Activated T-helper 9 cell treated with anti-CD3 and anti-CD28 coated beads, Interleukin-2, amount 50 U/mL, for 16 hours (primary cell): Measurements from ENCODE around the gene YTHDF1.

Experiments used
- DNase-seq: peaks from one replicate; pipeline ENCODE4 v3.0.0-alpha.2; 2020; ENCODE audit warnings: low read depth

The YTHDF1 gene

GRCh38 chr20:63248835-63249591, 33.1 kb upstream of the YTHDF1 start:
- DNase-seq = no peak

DNA sequence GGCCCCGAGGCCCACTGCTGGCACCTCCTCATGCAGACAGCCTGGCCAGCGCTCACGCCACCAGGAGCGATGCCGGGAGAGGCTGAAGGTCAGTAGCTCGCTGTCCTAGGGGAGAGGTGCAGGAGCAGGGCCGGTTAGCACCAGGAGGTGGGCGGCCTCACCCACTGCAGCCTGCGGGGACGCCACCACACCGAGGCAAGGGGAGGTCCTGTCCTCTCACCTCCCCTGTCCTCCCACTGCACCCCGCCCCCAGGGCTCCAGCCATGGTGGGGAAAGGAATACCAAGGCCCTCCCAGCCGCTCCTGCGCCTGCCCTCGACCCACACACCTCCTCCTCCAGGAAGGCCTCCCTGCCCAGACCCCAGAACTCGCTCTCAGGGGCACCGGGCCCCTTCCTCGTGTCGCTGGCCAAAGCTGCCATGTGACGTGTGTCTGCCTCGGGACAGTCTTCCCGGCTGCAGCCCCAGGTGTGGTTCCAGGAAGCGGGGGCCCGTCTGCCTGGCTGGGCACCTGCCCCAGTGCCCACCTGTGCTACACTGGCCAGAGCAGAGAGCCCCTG, 31.8 kb upstream of the YTHDF1 start:
- no peak for DNase-seq

- no peak for DNase-seq
These were observed 30.8 kb upstream of the YTHDF1 start for GRCh38 chr20:63246490-63247288.

DNA sequence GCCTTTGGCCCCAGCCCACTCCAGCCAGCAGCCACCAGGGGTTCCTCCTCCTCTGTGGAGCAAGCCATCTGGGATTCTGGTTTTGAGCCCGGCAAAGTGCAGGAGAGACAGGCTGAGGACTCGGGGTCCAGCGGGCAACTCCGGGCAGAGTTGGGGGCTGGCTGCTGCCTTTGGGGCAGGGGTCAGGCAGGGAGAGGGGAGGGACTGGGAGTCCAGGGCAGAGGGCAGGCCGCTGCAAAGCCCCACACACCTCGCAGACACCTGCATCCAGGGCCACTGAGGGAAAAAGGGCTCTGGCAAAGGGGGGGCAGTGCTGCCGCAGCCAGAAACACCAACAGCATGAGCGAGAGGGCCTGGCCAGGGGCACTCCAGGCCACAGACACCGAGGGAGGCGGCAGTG, 28.5 kb upstream of the YTHDF1 start:
- DNase-seq = no peak

DNA sequence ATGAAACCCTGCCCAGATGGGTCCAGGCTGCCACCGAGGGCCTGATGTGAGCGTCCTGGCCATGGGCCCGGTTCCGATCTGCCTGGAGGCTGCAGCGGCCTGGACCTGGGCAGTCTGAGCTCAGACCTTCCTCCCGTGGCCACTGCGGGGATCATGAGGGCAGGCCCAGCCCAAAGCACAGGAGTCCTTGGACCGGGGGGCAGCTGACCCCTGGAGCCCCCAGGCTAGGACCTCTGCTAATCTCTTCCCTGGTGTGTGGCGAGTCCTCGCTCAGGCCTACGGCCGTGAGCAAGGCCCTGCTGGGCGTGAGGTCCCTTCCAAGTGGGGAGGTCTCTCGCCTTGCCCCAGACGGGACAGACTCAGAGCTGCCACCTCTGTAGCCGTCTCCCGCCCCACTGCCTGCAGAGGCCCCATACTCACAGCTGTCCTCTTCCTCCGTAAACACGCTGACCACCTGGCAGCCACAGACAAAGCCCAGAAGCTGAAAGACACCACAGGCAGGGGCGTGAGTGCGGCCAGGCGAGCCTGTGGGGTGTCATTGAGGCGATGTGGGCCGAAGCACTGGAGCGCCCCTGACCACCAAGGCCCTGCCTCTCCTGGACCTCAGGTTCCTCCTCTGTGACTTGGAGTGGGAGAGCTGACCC, 27.8 kb upstream of the YTHDF1 start:
- no peak for DNase-seq

GRCh38 chr20:63242736-63243135, 26.8 kb upstream of the YTHDF1 start:
- no peak for DNase-seq

DNA sequence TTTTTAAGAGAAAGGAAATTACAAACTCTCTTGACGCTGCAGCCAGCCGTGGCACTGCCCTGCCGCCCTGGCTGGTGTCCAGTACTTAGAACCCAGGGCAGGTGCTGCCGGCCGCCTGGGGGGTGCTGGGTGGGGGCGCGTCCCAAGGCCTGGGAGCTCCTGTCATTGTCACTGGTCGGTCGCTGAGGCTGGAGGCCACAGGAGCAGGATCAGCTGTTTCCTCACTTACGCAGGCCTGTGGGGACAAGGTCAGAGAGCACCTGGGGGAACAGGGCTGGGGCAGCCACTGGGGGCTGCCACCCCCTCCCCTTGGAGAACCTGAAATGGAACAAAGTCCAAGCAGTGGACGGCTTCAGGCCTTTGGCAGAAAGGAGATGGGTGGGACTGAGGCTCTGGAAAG, 25.3 kb upstream of the YTHDF1 start:
- no peak for DNase-seq

DNA sequence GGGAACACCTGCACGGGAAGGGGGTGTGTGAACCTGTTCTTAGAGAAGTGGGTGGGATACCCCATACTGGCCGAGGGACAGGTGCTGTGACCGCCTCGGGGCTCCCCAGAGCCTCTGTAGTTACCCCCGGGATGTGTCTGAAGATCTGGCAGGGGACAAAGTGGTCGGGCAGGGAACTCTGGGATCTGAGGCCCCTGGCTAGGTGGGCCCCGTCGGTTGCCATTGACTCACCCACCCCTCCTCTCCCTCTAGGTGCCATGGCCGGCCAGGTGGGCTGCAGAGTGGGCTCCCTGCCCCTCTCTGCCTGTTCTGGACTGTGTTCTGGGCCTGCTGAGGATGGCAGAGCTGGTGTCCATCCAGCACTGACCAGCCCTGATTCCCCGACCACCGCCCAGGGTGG, 24.1 kb upstream of the YTHDF1 start:
- no peak for DNase-seq

- DNase-seq = no peak
These were observed 23.5 kb upstream of the YTHDF1 start for GRCh38 chr20:63239431-63239830.

DNA sequence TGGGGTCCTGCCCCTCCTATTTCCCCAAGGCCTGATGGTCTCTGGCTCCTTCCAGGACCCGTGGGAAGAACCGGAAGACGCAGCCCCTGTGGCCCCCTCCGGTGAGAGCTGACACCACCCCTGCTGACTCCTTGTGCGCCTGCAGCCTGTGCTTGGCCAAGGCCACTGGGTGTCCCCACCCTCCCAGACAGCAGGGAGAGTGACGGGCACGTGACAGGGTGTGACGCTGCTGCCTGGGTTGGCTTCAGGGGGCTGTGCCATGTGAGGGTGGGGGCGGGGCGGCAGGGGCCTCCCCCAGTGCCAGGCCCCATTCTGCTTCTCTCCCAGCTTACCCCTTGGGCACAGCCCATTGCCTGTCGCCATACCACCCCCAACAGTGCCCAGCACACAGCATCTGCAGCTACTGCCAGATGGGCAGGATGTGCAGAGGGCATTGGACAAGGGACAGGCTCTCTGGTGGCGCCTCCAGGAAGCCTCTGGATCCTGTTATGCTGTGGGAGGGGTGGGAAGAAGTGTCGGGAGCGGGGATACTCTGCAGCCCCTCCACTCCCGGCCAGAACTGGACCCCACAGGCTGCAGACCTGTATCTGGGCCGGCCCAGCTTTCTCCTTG, 22.7 kb upstream of the YTHDF1 start:
- no peak for DNase-seq

DNA sequence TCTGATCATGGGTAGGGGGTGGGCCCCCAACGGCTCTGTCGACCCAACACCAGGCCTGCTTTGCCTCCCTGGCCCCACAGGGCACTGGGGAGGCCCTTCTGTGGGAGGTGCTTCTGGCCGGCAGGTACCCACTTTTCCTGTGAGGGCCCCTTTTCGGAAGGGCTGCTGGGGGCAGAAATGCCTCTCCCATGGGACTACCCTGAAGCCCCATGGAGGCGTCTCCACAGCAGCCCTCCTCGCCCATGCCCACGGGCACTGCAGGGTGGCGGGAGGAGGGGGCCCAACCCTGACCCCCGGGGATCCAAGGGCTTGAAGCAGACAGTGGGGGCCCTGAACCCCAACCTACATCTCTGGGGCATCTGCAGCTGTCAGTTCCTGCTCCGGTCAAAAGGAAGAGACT, 22.1 kb upstream of the YTHDF1 start:
- DNase-seq = no peak

DNA sequence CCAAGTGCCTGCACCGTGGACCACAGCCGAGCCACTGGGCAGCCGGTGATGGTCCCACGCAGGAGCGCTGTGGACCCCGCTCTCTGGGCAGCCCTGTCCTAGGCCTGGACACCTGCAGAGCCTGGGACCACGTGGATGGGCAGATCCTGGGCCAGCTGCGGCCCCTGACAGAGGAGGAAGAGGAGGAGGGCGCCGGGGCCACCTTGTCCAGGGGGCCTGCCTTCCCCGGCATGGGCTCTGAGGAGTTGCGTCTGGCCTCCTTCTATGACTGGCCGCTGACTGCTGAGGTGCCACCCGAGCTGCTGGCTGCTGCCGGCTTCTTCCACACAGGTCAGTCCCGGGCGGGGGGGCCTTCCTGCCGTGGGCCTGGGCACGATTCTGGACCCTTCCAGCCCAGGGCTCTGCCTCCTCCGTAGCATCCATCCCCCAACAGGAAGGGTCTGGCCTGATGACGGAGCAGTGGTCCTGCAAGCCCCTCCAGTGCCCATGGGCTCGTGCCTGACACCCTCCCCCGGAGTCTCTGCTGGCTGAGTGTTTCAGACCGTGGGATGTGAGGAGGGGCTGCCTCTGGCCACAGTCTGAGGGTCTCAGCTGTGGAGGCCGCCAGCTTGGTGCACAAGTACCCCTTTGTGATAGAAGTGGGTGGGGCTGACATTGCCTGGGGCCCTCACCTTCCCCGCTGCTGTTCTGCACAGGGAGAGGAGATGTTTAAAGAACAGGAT, 20.3 kb upstream of the YTHDF1 start:
- no peak for DNase-seq

- DNase-seq = no peak
These were observed 19.6 kb upstream of the YTHDF1 start, which contains the start of gene BIRC7 for GRCh38 chr20:63235399-63235983. BIRC7 (plus strand) TSS chr20:63235905; CDS start chr20:63236097, 192 bp downstream.

DNA sequence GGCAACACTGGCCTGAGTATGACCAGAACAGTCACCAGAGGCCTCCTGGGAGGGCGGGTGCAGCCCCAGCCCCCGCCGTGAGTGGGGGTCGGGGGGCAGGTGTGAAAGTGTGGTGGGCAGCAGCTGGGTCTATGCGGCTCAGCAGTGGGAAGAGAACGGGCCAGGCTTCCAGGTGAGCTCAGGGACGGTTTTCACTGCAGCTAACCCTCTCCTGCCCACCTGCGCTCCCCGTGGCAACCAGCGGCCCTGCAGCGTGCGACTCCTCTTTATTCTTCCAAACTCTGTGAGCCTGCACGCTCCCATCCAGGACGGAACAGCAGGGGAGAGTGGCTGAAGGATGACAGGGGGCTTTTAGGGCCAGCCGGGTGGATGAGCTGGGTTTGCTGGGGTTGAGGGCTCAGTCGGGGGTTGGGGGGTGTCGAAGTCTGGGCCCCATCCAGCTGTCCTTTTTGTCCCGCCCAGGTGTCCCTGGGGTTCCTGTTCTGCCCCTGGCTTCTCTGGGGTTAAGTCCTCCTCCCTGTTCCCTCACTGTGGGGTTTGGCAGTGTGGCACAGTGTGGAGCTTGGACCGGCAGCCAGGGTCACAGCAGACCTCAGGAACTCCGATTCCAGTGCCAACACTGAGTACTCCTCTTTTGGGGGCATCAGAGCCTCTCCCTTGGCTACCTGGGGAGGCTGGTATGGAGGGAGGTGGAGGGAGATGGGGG, 18.9 kb upstream of the YTHDF1 start:
- no peak for DNase-seq

DNA sequence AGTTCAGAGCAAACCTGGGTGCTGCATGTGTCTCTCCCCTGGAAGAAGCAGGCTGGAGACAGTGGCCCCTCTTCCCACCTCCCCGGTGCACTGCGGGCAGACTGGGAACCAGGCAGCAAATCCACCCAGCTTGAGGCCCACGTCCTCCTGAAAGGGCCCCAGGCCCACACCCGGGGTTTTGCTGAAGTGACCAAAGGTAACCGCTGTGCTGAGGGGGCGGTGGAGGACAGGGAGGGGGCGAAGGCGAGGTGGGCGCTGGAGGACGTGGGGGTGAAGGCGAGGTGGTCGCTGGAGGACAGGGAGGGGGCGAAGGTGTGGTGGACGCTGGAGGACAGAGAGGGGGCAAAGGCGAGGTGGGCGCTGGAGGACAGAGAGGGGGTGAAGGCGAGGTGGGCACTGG, 18.0 kb upstream of the YTHDF1 start:
- DNase-seq = no peak

DNA sequence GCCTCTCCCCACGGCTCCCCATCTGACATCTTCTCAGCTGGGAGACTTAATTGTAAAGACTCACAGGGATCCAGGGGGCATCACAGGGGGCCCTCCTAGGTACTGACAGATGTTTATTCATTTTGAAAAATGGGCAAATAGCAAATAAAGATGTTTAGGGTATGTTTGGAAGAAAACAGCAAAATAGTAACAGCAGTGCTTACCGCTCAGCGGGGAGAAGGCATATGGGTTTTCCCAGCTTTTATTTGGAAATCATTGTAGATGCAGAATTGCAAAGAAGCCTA, 17.1 kb upstream of the YTHDF1 start:
- DNase-seq = no peak

GRCh38 chr20:63232235-63233060, 16.5 kb upstream of the YTHDF1 start:
- DNase-seq = no peak

DNA sequence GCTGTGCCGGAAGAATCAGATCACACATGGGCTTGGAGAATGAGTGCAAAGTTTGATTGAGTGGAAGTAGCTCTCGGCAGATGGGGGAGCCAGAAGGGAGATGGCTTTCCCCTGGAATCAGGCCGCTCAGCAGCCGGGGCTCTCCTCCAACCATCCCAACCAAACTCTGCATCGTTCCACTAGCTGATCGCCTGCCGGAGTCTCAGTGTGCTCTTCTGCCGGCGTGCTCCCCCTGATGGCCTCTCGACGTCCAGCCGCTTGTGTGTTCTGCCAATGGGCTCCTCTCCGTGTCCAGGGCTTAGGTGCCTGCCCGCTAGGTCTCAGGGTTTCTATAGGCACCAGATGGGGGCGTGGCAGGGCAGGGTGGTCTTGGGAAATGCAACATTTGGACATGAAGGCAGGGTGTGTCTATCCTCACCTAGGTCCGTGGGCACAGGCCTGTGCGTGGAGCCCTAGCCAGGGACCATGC, 14.9 kb upstream of the YTHDF1 start:
- no peak for DNase-seq

DNA sequence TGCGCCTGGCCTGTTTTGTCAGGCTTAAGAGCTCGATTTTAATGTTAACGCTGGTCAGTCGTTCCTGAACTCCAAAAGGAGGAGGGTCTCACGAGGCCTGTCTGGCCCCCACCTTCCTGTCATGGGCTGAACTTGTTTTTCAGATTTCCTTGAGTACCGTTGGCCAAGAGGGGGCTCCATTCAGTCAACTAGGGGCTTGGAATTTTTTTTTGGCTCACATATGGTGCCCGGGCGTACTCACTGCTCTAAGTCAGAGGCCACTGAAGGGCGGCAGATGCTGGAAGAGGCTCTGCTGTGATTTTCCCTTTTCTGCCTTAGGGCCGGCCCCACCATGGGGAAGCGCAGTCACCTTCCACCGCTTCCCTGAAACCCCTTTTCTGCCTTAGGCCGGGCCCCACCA, 12.9 kb upstream of the YTHDF1 start:
- DNase-seq = no peak

GRCh38 chr20:63227260-63227659, 11.3 kb upstream of the YTHDF1 start:
- no peak for DNase-seq
